Loucy (cell line): Measurements from ENCODE around the gene CDH13.

Experiments
- H2AFZ ChIP-seq: fragments of 200-600 bp; sonication (generic); 2 replicates; pipeline ENCODE4 v1.6.0; 2016; ENCODE audit warnings: antibody characterized with exemption, mild to moderate bottlenecking, low read length, moderate library complexity
- H3F3A ChIP-seq: fragments of 200-600 bp; 2 replicates; pipeline ENCODE4 v1.6.0; 2016; ENCODE audit warnings: antibody characterized with exemption, low read depth, mild to moderate bottlenecking
- H3K27me3 ChIP-seq: fragments of 200-600 bp; sonication (generic); 2 replicates; pipeline ENCODE4 v1.6.1; 2014; ENCODE audit warnings: low read length, mild to moderate bottlenecking; ENCODE audit not compliant: insufficient read depth, poor library complexity, severe bottlenecking
- H3K36me3 ChIP-seq: fragments of 200-600 bp; sonication (generic); 2 replicates; pipeline ENCODE4 v1.6.1; 2016; ENCODE audit warnings: low read length; ENCODE audit not compliant: insufficient read depth
- H3K4me1 ChIP-seq: fragments of 200-600 bp; sonication (generic); 2 replicates; pipeline ENCODE4 v1.5.1; 2014; ENCODE audit warnings: low read length, mild to moderate bottlenecking; ENCODE audit not compliant: insufficient read depth, poor library complexity, severe bottlenecking
- H3K4me2 ChIP-seq: fragments of 200-600 bp; sonication (generic); 2 replicates; pipeline ENCODE4 v1.6.0; 2014; ENCODE audit warnings: antibody characterized with exemption, low read length, low read depth, mild to moderate bottlenecking; ENCODE audit not compliant: poor library complexity, severe bottlenecking
- H3K4me3 ChIP-seq: fragments of 200-600 bp; sonication (generic); 2 replicates; pipeline ENCODE4 v1.5.1; 2014; ENCODE audit warnings: low read length, mild to moderate bottlenecking, mixed read lengths; ENCODE audit not compliant: poor library complexity, severe bottlenecking
- H3K79me2 ChIP-seq: fragments of 200-600 bp; sonication (generic); 2 replicates; pipeline ENCODE4 v1.6.1; 2014; ENCODE audit warnings: low read length; ENCODE audit not compliant: insufficient read depth
- H3K9ac ChIP-seq: fragments of 200-600 bp; sonication (generic); 2 replicates; pipeline ENCODE4 v1.6.0; 2014; ENCODE audit warnings: mild to moderate bottlenecking, low read depth, low read length, moderate library complexity; ENCODE audit not compliant: poor library complexity, severe bottlenecking
- H3K9me2 ChIP-seq: fragments of 200-600 bp; sonication (generic); replicated peaks from 2 replicates; pipeline ENCODE4 v1.6.1; 2016; ENCODE audit warnings: low read depth, low read length, mixed read lengths
- H3K9me3 ChIP-seq: fragments of 200-600 bp; sonication (generic); 2 replicates; pipeline ENCODE4 v1.6.1; 2014; ENCODE audit warnings: mild to moderate bottlenecking, antibody characterized with exemption, low read length, low read depth; ENCODE audit not compliant: insufficient read depth
- H4K20me1 ChIP-seq: fragments of 200-600 bp; sonication (generic); 2 replicates; pipeline ENCODE4 v1.6.0; 2014; ENCODE audit warnings: antibody characterized with exemption, low read length, mild to moderate bottlenecking; ENCODE audit not compliant: insufficient read depth, poor library complexity, severe bottlenecking
- CTCF ChIP-seq: fragments of 200-600 bp; sonication (generic); conservative IDR thresholded peaks from 2 replicates; pipeline ENCODE4 v1.5.1; 2014; ENCODE audit warnings: mild to moderate bottlenecking, antibody characterized with exemption, low read length
- EZH2phosphoT487 ChIP-seq: fragments of 200-600 bp; IDR thresholded peaks from 2 replicates; pipeline ENCODE4 v1.6.1; 2018; ENCODE audit warnings: antibody characterized with exemption, mild to moderate bottlenecking, moderate library complexity, borderline replicate concordance

The CDH13 gene

GRCh38 chr16:83701494-83701893, 1074.7 kb downstream of the CDH13 start:
- no peak for TF ChIP-seq CTCF
- TF ChIP-seq EZH2phosphoT487, result no peak
- Histone ChIP-seq H3F3A (no peaks in the 10 kb centered on the region), H3K9me3 (no peaks in the 10 kb centered on the region), H2AFZ (no peak overlapping the region), H3K4me1 (no peaks in the 10 kb centered on the region), H3K9me2 (no peaks in the 10 kb centered on the region), H3K4me2 (no peak overlapping the region), H3K4me3 (no peak overlapping the region), H3K79me2 (no peaks in the 10 kb centered on the region), H4K20me1 (no peaks in the 10 kb centered on the region), H3K9ac (no peak overlapping the region), H3K27me3 (no peaks in the 10 kb centered on the region), H3K36me3 (no peaks in the 10 kb centered on the region)

- TF ChIP-seq EZH2phosphoT487, result no peak
- TF ChIP-seq CTCF, result no peak
Measured at GRCh38 chr16:83704656-83705055, 1077.9 kb downstream of the CDH13 start.

GRCh38 chr16:83705856-83706255, 1079.1 kb downstream of the CDH13 start:
- H3K27me3 ChIP-seq, result no peaks in the 10 kb centered on the region
- H4K20me1 ChIP-seq, result no peaks in the 10 kb centered on the region

More at GRCh38 chr16:83704656-83705055, 1077.9 kb downstream of the CDH13 start:
- Histone ChIP-seq H3K9me2 (no peaks in the 10 kb centered on the region), H3K4me1 (no peaks in the 10 kb centered on the region), H3K9me3 (no peaks in the 10 kb centered on the region), H3K79me2 (no peaks in the 10 kb centered on the region), H3K4me2 (no peak overlapping the region), H3K36me3 (no peaks in the 10 kb centered on the region), H3K27me3 (no peaks in the 10 kb centered on the region), H4K20me1 (no peaks in the 10 kb centered on the region), H3K9ac (no peak overlapping the region), H3K4me3 (no peak overlapping the region), H3F3A (no peaks in the 10 kb centered on the region), H2AFZ (no peak overlapping the region)

More at GRCh38 chr16:83705856-83706255, 1079.1 kb downstream of the CDH13 start:
- Histone ChIP-seq H3K4me3 (no peak overlapping the region), H2AFZ (no peak overlapping the region), H3K36me3 (no peaks in the 10 kb centered on the region), H3F3A (no peaks in the 10 kb centered on the region), H3K4me2 (no peak overlapping the region), H3K9me2 (no peaks in the 10 kb centered on the region), H3K79me2 (no peaks in the 10 kb centered on the region), H3K9me3 (no peaks in the 10 kb centered on the region), H3K4me1 (no peaks in the 10 kb centered on the region), H3K9ac (no peak overlapping the region)
- TF ChIP-seq CTCF (no peak), EZH2phosphoT487 (no peak)
